ENCODE measurements around the gene GFRA1.

The GFRA1 gene

DNA sequence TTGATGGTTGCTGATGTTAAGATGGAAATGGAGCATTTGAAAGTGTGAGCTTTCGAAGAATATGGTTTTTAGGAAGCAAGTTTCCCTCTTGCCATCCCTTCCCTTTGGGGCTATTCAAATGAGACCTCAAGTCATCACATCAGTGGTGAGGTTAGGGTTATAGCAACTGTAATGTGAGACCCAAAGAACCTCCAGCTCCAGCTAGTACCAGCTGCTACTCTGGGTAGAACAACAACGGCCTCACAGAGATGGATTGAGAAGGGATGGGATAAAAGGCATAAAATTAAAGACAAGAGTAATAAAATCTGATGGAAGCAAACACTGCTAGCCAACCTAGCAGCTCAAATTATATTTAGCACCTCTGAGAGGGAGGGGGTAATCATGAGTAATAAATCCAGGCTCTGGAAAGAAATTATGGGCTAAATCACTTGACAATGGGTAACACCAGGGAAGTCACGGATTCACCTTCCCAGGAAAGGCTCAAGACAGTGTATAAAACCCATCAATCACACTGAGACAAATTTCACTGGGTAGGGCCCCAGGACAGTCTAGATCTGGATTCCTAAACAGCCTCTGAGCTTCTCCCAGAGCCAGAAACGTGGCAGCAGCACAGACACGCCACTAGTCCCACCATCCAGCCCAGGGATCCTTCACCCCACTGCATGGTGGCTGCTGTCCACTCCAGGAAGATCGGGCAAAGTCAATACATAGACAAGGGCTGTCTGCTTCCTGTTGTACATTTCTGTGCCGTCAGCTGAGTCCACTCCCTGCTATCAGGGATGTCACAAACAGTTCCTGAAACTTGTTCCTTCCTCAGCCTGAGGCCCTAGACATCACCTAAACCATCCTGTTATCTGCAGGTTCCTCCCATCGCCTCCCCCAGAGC, 151.1 kb downstream of the GFRA1 start:
- DNase-seq = no peak

DNA sequence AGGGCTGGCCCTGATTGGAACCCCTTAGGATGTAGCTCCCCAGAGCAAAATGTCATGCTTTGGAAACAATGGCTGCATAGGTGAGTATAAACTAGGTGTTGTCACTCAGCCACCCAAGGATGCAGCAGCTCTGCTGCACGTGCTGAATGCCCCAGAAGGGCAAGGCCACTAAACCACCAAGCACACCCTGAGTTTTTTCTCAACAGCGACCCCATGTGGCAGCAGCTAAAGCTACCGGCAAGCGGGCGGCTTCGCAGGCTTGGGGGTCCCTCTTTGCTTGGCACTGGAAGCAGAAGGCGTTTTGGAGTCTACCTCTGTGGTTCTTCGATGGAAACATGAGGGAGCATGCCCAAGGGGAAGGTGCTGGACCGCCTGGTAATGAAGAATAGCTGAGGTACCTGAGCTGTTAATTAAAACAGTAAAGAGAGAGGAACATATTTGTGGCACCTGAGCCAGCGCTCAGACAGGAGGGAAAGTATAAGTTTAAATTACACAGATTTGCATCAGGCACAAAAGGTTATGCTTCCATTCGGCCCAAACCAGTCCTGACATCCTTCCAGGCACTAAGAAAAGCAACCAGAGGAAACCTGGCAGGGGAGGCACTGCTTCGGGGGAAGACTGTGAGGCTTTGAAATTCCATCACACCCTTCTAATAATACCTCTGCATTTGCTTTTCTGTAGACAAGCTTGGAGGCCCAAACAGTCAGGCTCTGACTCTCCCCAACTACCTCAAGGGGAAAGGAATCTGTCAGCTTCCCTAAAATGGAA, 152.1 kb downstream of the GFRA1 start:
- no peak for DNase-seq

GRCh38 chr10:116118847-116119246, 154.2 kb downstream of the GFRA1 start:
- DNase-seq = no peak

- DNase-seq = no peak
Observed at GRCh38 chr10:116115797-116116196, 157.2 kb downstream of the GFRA1 start.

DNA sequence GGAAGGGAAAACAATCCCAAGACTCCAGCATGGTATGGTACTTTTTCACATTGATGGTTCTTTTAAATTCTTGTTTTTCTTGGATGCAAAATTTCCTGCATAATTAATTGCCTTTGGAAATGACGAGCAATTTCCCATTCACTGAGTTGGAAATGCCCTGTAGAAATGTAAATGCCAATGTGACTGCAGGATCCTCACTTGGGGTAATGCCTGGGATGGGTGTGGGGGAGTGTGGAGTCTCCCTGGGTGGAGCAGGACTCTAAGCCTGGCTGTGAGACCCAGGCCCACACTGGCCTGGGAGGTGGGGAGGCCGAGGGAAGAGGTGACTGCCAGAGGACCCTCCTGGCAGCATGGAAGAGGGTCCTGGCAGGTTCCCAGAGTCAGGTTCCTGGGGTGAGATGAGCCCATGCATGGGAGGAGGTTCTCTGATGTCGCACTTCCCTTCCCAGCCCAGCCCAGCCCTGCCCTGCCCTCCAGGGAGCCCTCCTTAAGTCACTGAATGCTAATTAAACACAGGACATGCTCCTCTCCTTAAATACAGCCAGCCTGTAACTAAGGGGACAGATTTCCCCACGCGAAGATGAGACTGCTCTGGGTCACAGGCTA, 157.9 kb downstream of the GFRA1 start:
- no peak for DNase-seq

- no peak for DNase-seq
Observed at GRCh38 chr10:116113721-116114501, 159.1 kb downstream of the GFRA1 start.

- DNase-seq = no peak
Observed at GRCh38 chr10:116112232-116113231, 160.5 kb downstream of the GFRA1 start.

GRCh38 chr10:116111483-116112095, 161.4 kb downstream of the GFRA1 start:
- DNase-seq = no peak

DNA sequence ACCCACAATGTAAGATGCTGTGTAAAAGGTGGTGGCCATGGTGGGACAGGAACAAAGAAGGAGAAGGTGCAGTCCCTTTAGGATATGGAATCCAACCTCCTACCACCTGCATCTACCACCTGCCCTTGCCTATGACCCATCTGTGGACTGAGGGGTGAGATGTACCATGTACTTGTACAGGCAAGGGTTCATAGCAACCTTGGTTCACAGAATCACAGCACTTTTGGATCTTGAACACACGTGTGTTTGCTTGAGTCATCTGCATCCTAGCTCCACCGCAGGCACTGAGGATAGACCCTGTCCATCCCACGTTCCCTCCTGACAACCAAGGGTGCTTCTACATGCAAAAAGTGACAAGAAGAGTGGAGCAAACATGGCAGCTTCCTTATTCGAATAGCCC, 162.3 kb downstream of the GFRA1 start:
- DNase-seq = no peak

DNA sequence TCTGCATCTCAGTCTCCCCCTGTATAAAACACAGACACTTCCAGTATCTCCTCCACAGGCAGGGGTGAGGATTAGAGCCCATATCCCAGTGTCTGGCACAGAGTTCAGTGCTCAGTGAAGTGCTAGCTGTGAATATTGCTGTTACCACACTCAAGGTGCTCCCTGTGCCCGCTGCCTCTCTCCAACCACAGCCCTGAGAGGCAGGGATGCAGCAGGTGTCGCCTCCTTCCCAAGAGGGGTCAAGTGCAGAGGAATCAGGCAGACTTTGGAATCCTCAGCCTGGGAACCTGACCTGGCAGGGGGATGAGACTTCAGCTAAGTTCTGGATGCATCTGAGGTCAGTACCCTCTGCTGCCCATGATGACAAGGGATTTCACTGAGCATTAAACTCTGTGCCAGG, 163.1 kb downstream of the GFRA1 start:
- no peak for DNase-seq

DNA sequence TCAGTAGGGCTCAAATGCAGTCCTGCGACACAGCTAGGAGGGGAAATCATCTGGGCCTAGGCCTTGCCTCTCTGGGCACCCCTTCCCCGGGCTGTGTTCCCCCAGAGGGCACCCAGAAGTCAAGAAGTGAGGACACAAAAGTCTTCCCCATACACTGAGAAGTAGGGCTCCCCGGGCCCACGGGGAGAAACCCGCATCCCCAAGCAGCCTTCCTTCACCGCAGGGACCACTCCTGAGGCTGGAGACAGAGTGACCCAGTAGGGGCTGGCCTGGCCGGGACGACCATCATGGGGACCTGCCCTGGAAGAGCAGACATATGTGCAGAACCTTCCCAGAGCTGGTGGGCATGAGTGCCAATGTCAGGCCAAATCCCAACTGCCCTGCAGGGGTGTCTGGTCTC, 163.5 kb downstream of the GFRA1 start:
- no peak for DNase-seq

GRCh38 chr10:116108095-116108494, 164.9 kb downstream of the GFRA1 start:
- no peak for DNase-seq

DNA sequence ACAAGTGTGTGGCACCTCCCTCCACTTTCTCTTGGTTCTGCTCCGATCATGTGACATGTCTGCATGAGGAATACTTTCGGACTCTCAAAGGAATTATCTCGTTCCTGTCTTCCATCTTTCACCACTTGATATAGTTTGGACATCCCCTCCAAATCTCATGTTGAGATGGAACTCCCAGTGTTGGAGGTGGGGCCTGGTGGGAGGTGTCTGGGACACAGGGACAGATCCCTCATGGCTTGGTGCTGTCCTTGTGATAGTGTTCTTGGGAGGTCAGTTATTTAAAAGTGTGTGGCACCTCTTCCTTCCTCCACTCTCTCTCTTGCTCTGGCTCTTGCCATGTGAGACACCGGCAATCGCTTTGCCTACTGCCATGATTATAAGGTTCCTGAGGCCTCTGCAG, 166.4 kb downstream of the GFRA1 start:
- no peak for DNase-seq

DNA sequence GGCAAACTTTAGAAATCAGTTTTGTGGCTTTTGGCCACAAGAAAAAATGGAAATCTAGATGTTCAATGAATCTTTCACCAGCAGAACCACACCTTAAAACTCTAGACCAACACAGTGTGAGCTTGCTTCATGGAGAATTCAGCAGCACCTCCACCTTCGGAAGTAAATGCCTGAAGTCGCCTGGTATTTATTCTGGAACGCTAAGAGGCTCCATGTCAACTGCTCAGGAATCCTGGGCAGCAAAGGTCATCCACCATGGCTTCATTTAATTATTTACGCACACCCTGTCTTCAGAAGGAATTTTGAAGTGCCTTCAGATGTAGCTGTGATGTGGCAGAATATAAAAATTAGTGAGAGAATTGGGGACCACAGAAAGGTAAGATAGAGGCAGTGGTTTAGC, 167.7 kb downstream of the GFRA1 start:
- DNase-seq = no peak

DNA sequence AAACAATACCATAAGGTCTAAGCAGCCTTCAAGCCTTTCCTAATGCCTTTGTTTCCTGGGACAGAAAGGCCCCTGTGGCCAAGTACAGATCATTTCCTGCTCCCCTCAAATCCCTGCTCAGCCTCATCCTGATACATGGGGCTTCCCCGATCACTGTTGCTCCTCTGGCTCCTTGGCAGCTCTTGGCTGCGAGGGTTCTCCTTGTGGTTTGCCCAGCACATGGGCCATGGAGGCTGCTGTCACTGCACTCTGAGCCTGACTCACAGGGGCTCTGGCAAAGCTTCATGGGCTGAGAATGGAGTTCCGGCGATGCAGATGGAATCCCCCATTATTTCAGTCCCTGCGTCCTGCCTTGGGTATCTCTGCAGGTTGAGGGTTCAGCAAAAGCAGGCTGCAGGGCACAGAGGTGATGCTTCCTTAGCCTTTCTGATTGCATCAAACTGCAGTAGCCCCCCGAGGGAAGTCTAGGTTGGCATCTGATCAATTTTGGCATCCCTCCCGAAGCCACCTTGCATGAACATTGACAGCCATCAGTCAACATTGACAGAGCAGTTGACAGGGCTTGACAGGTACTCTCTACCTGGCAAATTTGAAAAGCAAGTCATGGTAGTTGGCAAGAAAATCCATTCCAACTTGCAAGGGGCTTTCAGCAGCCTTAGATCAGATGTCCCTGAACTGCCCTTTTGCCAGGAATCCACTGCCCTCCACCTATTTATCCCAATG, 168.6 kb downstream of the GFRA1 start:
- no peak for DNase-seq

- no peak for DNase-seq
Observed at GRCh38 chr10:116103668-116104067, 169.3 kb downstream of the GFRA1 start.

GRCh38 chr10:116101616-116102315, 171.2 kb downstream of the GFRA1 start:
- no peak for DNase-seq

DNA sequence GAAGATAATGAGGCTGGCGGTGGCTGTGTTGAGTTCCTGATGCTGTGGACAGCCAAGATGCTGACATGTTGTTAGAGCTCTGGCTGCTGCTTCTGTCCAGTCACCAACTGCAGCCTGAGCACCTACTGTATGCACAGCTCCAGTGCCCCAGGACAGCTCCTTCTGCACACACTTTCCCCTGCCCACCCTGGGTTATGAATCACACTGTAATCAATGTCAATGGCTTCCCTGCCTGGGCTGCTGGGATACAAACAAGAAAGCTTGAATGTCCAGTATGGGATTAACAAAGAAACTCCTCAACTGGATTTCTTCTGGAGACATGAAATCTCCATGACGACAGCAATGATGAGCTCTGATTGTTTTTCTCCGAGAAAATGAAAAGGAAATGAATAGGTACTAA, 172.0 kb downstream of the GFRA1 start:
- DNase-seq = no peak

DNA sequence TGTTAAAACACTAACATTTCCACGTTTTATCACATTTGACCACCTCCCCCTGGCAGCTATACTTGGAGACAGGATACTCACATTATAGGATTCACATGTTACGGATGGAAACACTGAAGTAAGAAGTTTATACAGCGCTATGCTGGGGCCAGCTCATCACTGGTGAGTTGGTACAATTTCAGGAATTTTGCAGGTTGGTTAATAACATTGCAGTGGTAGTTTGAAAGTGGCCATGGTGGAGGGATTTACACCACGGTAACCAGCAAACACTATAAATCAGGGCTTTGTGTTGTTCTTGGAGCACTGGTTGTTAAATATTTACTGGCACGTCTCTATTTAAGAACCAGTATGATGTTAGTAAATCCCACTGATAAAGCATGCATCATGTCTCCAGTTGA, 174.0 kb downstream of the GFRA1 start:
- DNase-seq = no peak
